CD4-positive, alpha-beta T cell treated with Interleukin-12 subunit alpha and Interleukin-12 subunit beta, for 1 hour (primary cell): Measurements from ENCODE around the gene TRPM4.
"Not testable (repeated sequence)": the region's sequence is repeated elsewhere in the genome, so short reads cannot be mapped to it uniquely, and the experiment has no call there.

ENCODE experiments used
- DNase-seq: peaks from one replicate; pipeline ENCODE4 v3.0.0-alpha.2; 2020

Gene TRPM4

GRCh38 chr19:49151267-49152118, 6.1 kb upstream of the TRPM4 start:
- DNase-seq = peak; percentile 35

DNA sequence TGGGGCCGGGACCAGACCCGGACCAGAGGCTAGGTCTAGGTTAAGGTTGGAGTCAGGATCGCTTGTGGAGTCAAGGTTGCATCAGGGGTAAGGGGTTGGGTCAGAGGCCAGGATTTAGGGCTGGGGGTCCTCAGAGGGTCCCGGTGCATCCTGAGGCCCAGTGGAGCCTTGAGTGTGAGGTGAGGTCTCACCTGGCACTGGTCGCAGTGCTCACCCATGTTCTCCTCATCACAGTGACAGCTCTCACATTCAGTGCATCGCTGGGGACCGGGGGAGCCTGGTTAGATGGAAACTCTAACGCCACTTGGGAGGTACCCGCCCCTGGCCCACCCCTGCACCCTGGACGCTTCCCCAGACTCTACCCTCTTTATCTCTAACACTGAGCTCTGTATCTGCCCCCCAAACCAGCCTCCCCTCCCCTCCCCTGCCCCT, 5.5 kb upstream of the TRPM4 start:
- DNase-seq = no peak

DNA sequence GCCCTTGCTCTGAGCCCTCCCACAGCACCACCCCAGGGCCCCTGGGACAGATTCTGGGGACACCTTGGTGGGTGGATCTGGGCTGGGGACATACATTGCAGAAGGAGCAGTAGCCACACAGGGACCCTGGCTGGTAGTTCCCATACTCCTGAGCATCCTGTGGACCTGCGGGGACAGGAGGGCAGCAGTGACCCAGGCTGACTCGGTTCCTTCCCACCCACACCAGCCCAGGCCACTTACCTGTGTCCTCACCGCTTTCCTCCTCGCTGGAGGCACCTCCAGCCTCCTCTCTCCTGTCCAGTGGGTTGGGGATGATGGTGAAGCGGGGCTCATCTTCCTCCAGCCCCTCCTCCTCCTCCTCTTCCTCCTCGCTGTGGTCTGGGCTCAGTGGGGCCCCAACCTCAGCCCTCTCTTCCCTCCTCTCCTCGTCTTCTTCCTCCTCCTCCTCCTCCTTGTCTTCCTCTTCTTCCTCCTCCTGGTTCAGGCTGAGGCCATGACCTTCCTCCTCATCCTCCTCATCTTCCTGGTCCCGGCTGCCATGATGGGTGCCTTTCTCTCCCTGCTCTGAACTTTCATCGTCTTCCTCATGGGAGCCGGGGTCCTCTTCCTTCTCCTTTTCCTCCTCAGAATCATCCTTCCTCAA, 4.3 kb upstream of the TRPM4 start:
- no peak for DNase-seq

GRCh38 chr19:49154279-49154678, 3.3 kb upstream of the TRPM4 start:
- no peak for DNase-seq

DNA sequence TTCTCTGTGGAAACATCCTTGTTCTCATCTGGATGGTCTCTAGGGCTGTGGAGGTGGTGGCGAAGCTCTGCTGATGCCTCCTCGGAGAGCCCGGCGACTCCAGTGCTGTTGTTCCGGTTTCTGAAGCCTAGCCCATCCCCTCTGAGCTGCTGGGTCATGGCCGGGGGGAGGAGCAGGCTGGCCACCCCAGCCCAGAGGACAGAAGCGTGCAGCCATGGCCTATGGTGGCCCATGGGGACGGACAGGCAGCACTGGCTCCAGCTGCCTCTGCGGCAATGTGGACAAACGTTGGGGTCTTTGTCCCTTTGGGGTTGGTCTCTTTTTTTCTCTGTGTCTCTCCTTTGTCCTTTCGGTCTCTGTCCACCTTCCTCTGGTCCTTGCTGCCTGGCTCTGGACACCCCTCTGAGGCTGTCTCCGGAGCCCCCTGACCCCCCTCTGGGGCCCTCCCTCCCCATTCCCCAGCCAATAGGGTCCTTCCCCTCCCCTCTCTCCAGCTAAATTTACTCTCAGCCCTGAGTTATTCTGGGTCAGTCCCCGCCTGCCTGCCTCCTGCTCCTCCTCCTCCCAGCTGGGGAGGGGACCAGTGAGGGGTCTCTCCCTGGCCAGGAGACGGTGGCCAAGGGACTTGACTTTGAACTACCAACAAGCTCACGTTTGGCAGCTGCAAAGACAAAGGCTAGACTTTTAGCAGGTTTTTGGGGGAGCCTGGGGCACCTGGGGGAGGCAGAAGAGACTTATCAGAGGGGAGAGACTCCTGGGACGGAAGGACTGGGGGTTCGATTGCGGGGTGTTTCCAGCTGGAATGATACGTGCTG, 2.4 kb upstream of the TRPM4 start, which contains the start of gene HRC:
Gene HRC (minus strand): TSS at position 392 of the 815 bp plus-strand sequence. CDS start 159 bp downstream, at position 233.
- DNase-seq = no peak

GRCh38 chr19:49155820-49156346, 1.7 kb upstream of the TRPM4 start:
- no peak for DNase-seq

GRCh38 chr19:49160450-49161189, 3.0 kb downstream of the TRPM4 start:
- DNase-seq = no peak

- no peak for DNase-seq
Measured at GRCh38 chr19:49161987-49162386, 4.4 kb downstream of the TRPM4 start.

DNA sequence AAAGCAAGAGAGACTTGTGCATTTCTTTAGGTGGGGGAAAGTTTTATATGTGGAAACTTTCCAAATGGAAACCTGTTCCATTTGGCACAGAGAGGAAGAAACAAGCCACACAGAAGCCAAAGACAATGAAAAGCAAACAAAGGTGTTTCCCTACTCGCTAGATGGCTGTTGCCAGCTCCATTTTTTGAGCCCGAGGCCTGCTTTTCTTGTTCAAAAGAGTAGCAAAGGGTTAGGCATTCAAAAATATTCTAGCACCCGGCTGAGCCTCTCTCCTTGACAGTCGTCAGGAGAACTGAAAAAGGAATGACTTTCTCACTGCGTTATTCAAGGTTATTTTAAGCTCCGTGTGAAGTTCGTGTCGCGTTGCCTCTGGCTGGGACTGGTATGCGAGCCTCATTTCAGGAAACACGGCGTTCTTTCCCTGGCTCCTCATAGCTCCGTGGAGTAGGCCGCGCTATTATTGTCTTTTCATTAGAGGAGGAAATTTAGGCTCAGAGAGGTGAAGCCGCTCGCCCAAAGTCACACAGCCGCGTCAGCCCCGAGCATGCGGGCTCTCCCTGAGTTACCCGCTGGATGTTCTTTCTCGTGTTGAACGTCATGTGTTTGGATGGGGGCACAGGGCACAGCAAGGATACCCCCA, 7.6 kb downstream of the TRPM4 start:
- no peak for DNase-seq

- no peak for DNase-seq
Measured at GRCh38 chr19:49165865-49166301, 8.3 kb downstream of the TRPM4 start.

DNA sequence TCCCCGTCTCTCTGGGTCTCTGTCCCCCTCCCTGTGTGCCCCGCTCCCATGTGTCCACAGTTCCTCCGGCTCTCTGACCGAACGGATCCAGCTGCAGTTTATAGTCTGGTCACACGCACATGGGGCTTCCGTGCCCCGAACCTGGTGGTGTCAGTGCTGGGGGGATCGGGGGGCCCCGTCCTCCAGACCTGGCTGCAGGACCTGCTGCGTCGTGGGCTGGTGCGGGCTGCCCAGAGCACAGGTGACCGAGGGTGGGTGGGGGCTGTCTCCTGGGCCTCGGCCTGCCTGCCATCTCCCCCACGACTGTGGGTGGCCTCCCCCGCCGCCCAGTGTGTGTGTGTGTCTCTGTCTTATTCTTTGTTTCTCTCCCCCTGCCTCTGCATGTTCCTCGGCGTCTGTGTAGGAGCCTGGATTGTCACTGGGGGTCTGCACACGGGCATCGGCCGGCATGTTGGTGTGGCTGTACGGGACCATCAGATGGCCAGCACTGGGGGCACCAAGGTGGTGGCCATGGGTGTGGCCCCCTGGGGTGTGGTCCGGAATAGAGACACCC, 10.3 kb downstream of the TRPM4 start:
- no peak for DNase-seq

- no peak for DNase-seq
Measured at GRCh38 chr19:49168421-49168820, 10.8 kb downstream of the TRPM4 start.

- DNase-seq = no peak
Measured at GRCh38 chr19:49173198-49173597, 15.6 kb downstream of the TRPM4 start.

GRCh38 chr19:49180659-49181058, 23.1 kb downstream of the TRPM4 start:
- no peak for DNase-seq

GRCh38 chr19:49182010-49182847, 24.6 kb downstream of the TRPM4 start:
- DNase-seq = not testable (repeated sequence)

DNA sequence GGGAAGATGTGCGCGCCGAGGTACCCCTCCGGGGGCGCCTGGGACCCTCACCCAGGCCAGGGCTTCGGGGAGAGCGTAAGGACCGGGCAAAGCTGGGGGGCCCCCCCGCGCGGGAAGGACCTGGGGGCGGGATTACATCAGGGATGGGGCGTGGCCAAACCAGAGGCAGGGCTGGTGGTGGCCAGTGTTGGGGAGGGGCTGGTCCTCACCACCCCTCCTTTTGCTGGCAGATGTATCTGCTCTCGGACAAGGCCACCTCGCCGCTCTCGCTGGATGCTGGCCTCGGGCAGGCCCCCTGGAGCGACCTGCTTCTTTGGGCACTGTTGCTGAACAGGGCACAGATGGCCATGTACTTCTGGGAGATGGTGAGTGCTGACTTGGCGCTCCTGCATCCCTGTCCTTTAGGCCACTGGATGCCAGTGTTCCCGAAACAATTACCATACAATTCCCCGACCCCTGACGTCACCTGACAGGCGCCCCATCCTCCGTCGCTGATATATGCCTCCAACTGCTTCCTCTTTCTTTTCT, 25.3 kb downstream of the TRPM4 start:
- no peak for DNase-seq

DNA sequence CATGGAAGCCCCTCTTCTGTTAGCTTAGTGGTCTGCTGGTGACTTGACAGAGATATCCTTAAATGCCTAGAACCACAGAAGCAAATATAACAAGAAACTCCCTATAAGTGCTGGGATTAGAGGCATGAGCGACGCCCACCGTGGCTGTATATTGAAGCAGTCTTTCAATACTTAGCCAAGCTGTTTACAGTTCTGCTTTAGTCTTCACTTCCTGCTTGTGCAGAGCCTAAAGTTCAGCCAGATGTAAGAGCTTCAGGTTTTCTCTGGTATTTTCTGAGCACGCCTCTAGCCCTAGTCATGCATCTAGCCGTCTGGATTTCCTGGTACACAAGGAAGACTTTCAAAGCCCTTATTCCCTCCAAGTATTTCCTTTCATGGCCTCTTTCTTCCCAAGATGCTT, 28.5 kb downstream of the TRPM4 start:
- no peak for DNase-seq

DNA sequence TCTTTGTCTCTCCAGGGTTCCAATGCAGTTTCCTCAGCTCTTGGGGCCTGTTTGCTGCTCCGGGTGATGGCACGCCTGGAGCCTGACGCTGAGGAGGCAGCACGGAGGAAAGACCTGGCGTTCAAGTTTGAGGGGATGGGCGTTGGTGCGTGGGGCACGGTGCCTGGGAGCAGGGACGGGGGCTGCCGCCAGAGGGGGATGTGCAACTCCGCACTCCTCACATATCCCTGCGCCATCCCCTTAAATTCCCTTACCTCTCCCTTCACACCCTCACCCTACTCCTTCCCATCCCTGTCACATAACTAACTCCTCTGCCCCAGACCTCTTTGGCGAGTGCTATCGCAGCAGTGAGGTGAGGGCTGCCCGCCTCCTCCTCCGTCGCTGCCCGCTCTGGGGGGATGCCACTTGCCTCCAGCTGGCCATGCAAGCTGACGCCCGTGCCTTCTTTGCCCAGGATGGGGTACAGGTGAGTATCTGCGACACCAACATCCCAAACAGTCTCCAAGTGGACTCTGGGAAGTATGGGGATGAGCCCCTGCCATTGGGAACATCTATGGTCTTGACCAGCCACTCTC, 31.1 kb downstream of the TRPM4 start:
- no peak for DNase-seq

DNA sequence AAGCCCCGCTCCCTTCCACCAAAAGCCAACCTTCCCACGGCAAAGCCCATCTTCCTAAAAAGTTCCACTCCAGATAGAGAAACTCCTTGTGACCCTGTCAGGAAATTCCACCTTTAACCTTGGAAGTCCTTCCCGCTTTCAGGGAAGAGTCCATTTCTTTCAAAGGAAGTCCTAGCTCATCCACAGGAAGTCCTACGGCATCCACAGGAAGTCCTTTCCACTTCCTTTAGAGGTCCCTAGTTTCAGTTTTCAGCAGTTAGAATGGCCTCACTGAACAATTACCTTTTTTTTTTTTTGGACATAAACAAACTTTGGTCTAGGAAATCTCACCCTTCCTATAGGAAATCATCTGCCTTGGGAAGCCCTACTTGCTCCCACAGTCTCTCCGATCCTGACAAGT, 31.7 kb downstream of the TRPM4 start:
- DNase-seq = no peak

GRCh38 chr19:49190781-49191180, 33.2 kb downstream of the TRPM4 start:
- DNase-seq = no peak
